GM21447 (cell line): ENCODE results near the gene POTED.
"Not testable (repeated sequence)": the region's sequence is repeated elsewhere in the genome, so short reads cannot be mapped to it uniquely, and the experiment has no call there.

Experiments
- ATAC-seq: cut with Tn5 transposase; IDR thresholded peaks from one replicate; pipeline ENCODE4 v1.9.1; 2021; ENCODE audit not compliant: unreplicated experiment

POTED gene

GRCh38 chr21:13609477-13609876 is at the start of gene POTED:
POTED (plus strand) TSS chr21:13609777; CDS start chr21:13610229, 452 bp downstream.
- not testable (repeated sequence) for ATAC-seq

DNA sequence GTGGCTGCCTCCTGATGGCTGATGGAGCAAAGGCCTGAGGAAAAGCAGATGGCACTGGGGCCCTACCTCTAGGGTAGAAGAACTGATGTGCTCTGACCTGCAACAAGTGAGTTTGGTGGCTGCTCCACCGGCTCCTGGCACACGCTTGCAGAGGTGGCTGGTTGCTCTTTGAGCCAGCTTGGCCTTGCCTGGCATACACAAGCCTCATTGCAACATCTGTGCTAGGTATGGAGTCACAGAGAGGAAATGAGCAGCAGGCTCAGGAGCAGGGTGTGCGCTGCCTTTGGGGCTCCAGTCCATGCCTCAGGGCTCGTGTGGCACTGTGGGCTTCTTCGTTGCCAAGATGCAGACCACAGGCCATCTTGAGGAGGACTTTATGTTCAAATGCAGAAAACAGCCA is 40.5 kb downstream of the POTED start:
- ATAC-seq, result not testable (repeated sequence)

- ATAC-seq, result not testable (repeated sequence)
Measured at GRCh38 chr21:13651746-13652145, 42.2 kb downstream of the POTED start.
